Activated CD8-positive, alpha-beta T cell treated with anti-CD3 and anti-CD28 coated beads for 36 hours (primary cell): ENCODE data around the gene CDH19. TPM values are rescaled to one million over a fixed set of nuclear protein-coding genes. Genes with fewer than 3 reads are reported as not detected.

Experiments
- ATAC-seq: fragments of 200-7000 bp; cut with Tn5 transposase; one replicate; pipeline ENCODE4 v1.10.0; 2021; ENCODE audit warnings: mild to moderate bottlenecking, moderate library complexity
- CTCF ChIA-PET: fragments of 350-600 bp; sonication (Branson Sonifier 250); formaldehyde crosslinking; loops from one replicate; lab custom pipeline; 2021; ENCODE audit warnings: antibody characterized with exemption; lab: Charles Lee
- POLR2A ChIA-PET: fragments of 350-600 bp; sonication (Branson Sonifier 250); formaldehyde crosslinking; loops from one replicate; lab custom pipeline; 2021; ENCODE audit warnings: antibody characterized with exemption; lab: Charles Lee
- DNase-seq: peaks from one replicate; pipeline ENCODE4 v3.0.0-alpha.2; 2020
- H3K27ac Mint-ChIP-seq: one replicate; pipeline ENCODE4 v1.8.0; 2021; ENCODE audit warnings: mild to moderate bottlenecking, mixed read lengths
- H3K27me3 Mint-ChIP-seq: one replicate; pipeline ENCODE4 v1.8.0; 2021; ENCODE audit warnings: mixed read lengths
- H3K36me3 Mint-ChIP-seq: one replicate; pipeline ENCODE4 v1.8.0; 2021; ENCODE audit warnings: low read depth, mixed read lengths
- H3K4me1 Mint-ChIP-seq: one replicate; pipeline ENCODE4 v1.8.0; 2021; ENCODE audit warnings: low read depth, mixed read lengths
- H3K4me3 Mint-ChIP-seq: one replicate; pipeline ENCODE4 v1.8.0; 2021; ENCODE audit warnings: mild to moderate bottlenecking, moderate library complexity, mixed read lengths
- H3K9me3 Mint-ChIP-seq: one replicate; pipeline ENCODE4 v1.8.0; 2021; ENCODE audit warnings: mixed read lengths
- intact Hi-C: fragments of 100-400 bp; cut with micrococcal nuclease; formaldehyde crosslinking; loops from one replicate; pipeline ENCODE4 v1.10.0; 2022
- total RNA-seq, 2 experiments: library from RNA; stranded (reverse); gene quantifications; one replicate each; pipeline ENCODE4 v1.2.3, GENCODE V29; 2021
- TF ChIP-seq, protein P1 (sequence below): fragments of 200-600 bp; IDR thresholded peaks from one replicate; pipeline ENCODE4 v1.8.0; 2022; ENCODE audit warnings: antibody characterized with exemption, mild to moderate bottlenecking

Gene CDH19
- total RNA-seq, 2 experiments from 2014 or later, result not detected

DNA sequence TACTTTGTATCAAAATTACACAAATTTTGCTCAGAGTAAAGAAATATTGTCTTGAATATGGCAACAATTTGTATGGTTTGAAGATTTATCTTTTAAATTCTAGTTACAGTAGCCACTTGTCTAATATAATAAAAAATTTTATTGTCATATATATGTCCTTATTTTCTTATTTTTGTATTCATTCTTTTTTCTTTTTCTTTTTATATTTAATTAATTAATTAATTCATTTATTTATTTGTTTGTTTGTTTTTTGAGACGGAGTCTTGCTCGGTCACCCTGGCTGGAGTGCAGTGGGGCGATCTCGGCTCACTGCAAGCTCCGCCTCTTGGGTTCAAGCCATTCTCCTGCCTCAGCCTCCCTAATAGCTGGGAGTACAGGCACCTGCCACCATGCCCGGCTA lies 3.7 kb upstream of the CDH19 start:
- no peaks in the 10 kb centered on the region for H3K27me3 Mint-ChIP-seq
- POLR2A ChIA-PET, result no interaction called here
- intact Hi-C loops, result no loop called here
- DNase-seq (no peak), ATAC-seq (no peak)
- no peak overlapping the region for H3K27ac Mint-ChIP-seq
- TF ChIP-seq, protein P1, sequence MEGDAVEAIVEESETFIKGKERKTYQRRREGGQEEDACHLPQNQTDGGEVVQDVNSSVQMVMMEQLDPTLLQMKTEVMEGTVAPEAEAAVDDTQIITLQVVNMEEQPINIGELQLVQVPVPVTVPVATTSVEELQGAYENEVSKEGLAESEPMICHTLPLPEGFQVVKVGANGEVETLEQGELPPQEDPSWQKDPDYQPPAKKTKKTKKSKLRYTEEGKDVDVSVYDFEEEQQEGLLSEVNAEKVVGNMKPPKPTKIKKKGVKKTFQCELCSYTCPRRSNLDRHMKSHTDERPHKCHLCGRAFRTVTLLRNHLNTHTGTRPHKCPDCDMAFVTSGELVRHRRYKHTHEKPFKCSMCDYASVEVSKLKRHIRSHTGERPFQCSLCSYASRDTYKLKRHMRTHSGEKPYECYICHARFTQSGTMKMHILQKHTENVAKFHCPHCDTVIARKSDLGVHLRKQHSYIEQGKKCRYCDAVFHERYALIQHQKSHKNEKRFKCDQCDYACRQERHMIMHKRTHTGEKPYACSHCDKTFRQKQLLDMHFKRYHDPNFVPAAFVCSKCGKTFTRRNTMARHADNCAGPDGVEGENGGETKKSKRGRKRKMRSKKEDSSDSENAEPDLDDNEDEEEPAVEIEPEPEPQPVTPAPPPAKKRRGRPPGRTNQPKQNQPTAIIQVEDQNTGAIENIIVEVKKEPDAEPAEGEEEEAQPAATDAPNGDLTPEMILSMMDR, result no peak
- peaks cover 2% of the 10 kb centered on the region for H3K9me3 Mint-ChIP-seq
- CTCF ChIA-PET, result no interaction called here
- H3K4me1 Mint-ChIP-seq, result no peaks in the 10 kb centered on the region
- H3K36me3 Mint-ChIP-seq, result no peaks in the 10 kb centered on the region
- no peak overlapping the region for H3K4me3 Mint-ChIP-seq

DNA sequence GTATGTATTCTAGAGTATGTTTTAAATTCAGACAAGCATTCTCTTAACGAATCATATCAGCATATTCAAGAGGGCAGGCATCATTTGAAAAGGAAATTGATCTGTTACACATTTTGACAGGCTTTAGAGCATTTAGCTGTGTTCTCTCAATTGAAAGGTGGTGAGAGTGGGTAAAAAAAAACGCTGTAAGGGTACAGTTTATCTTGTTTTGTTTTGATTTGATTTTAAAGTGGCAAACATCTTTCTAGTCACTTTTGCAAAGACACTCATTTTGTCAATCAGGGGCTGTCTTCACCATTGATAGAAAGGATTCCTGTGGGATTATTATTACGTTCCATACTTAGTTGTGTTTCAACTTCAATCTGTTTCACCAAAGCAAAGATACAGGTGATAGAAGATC lies 2.2 kb downstream of the CDH19 start:
- H3K9me3 Mint-ChIP-seq, result peaks cover 8% of the 10 kb centered on the region
- H3K27me3 Mint-ChIP-seq, result no peaks in the 10 kb centered on the region
- intact Hi-C loops, result no loop called here
- no peaks in the 10 kb centered on the region for H3K36me3 Mint-ChIP-seq
- ATAC-seq (no peak), DNase-seq (no peak)
- no peaks in the 10 kb centered on the region for H3K4me1 Mint-ChIP-seq
- no peak overlapping the region for H3K27ac Mint-ChIP-seq
- ChIA-PET CTCF (no interaction called here), POLR2A (no interaction called here)
- H3K4me3 Mint-ChIP-seq, result no peak overlapping the region
- TF ChIP-seq, protein P1, result no peak

DNA sequence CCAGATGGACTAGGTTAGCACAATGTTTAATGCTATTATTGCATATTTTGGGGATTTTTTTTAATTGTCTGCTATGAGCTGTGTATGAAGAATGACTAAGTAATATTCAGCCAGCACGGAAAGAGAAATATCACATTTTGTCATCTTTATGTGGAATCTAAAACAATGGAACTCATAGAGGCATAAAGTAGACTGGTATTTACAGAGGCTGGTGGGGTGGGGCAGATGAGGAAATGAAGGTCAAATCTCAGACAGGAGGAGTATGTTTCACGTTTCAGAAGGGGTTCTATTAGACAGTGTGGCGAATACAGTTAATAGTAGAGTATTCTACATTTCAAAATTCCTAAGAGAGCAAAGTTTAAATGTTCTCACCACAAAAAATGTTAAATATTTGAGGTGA lies 4.7 kb downstream of the CDH19 start:
- Mint-ChIP-seq H3K27me3 (no peaks in the 10 kb centered on the region), H3K9me3 (peaks cover 15% of the 10 kb centered on the region), H3K27ac (no peak overlapping the region), H3K4me3 (no peak overlapping the region), H3K4me1 (no peaks in the 10 kb centered on the region), H3K36me3 (no peaks in the 10 kb centered on the region)
- POLR2A ChIA-PET, result no interaction called here
- intact Hi-C loops, result no loop called here
- ATAC-seq (no peak), DNase-seq (no peak)
- CTCF ChIA-PET, result no interaction called here
- TF ChIP-seq, protein P1, result no peak

DNA sequence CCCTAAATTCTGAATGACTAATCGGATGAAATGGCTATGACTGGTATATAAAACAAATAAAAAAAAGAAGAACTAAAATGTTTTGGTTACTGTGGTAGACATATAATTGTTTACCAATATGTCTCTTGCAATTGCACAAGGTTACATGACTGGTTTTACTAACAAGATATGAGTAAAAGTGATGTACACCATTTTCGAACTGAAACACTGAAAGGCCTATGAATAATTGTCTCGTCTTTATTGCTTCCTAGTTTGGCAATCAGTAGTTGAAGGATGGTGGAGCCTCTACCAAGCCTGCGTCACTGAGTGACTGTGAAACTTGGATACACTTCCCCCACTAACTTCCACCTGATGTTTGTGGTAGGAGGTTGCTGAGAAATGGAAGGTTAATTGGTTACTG lies 16.5 kb downstream of the CDH19 start:
- CTCF ChIA-PET, result no interaction called here
- H3K27ac Mint-ChIP-seq, result no peak overlapping the region
- POLR2A ChIA-PET, result no interaction called here
- intact Hi-C loops, result no loop called here
- no peaks in the 10 kb centered on the region for H3K27me3 Mint-ChIP-seq
- DNase-seq (no peak), ATAC-seq (no peak)
- no peak overlapping the region for H3K4me3 Mint-ChIP-seq
- no peaks in the 10 kb centered on the region for H3K36me3 Mint-ChIP-seq
- H3K9me3 Mint-ChIP-seq, result no peaks in the 10 kb centered on the region
- H3K4me1 Mint-ChIP-seq, result no peaks in the 10 kb centered on the region
- TF ChIP-seq, protein P1, result no peak

DNA sequence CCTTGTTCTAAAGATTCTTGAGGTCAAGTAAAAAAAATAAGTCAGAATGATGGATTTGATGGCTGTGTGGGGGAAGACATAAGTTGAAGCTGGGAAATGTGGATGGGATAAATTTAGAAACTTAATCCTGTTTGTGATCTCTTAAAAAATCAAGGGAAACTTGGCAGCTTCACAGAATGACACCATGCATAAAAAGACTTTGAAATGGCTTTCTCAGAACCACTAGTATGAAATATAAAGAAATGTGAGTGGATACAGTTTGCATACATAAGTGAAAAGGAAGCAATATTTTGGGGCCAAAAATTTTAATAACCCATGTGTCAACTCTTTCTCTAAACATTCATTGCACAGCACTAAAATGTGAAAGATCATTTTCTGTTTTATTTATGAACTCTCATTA lies 21.7 kb downstream of the CDH19 start:
- H3K36me3 Mint-ChIP-seq, result no peaks in the 10 kb centered on the region
- no peaks in the 10 kb centered on the region for H3K27me3 Mint-ChIP-seq
- POLR2A ChIA-PET, result no interaction called here
- DNase-seq, result no peak
- no peaks in the 10 kb centered on the region for H3K9me3 Mint-ChIP-seq
- intact Hi-C loops, result no loop called here
- CTCF ChIA-PET, result no interaction called here
- TF ChIP-seq, protein P1, result no peak
- ATAC-seq, result no peak
- H3K4me3 Mint-ChIP-seq, result no peak overlapping the region
- H3K4me1 Mint-ChIP-seq, result no peaks in the 10 kb centered on the region
- no peak overlapping the region for H3K27ac Mint-ChIP-seq
